GM12892 (cell line): Measurements from ENCODE around the gene FCGBP.

Experiments used
- POLR2A ChIP-seq: IDR thresholded peaks from 2 replicates; pipeline ENCODE4 v1.6.1; 2011; ENCODE audit warnings: low read depth, low read length, control low read depth
- POLR2AphosphoS5 ChIP-seq: IDR thresholded peaks from 2 replicates; pipeline ENCODE4 v1.6.1; 2011; ENCODE audit warnings: low read depth, low read length, control low read depth
- TAF1 ChIP-seq: IDR thresholded peaks from 2 replicates; pipeline ENCODE4 v1.6.1; 2011; ENCODE audit warnings: low read depth, mild to moderate bottlenecking, control low read depth, low read length, borderline replicate concordance

- TF ChIP-seq POLR2AphosphoS5 (no peak), POLR2A (no peak), TAF1 (no peak)
Observed at GRCh38 chr19:39963898-39964297, 29.5 kb upstream of the FCGBP start.
